Heart right ventricle (tissue), 16 donors: ENCODE results near the gene RIT1. TPM values are rescaled to one million over a fixed set of nuclear protein-coding genes. Genes with fewer than 3 reads are reported as not detected.

Source experiments
- ATAC-seq, 8 donors: fragments of 200-7000 bp; cut with Tn5 transposase; one replicate each; pipeline ENCODE4 v1.9.1; 2020; ENCODE audit warnings: mild to moderate bottlenecking in 8 of 8, moderate library complexity in 8 of 8, moderate number of reproducible peaks in 1 of 8
- DNase-seq, 2 donors: peaks; one replicate each; pipeline ENCODE4 v3.0.0-alpha.2; 2020
- H3K27ac ChIP-seq, 10 donors: fragments of 200-600 bp; sonication (generic) in 2 of 10; one replicate each; pipeline versions ENCODE4 v1.5.0 to v1.8.0; 2020 to 2022; ENCODE audit warnings: mild to moderate bottlenecking in 3 of 10
- H3K27me3 ChIP-seq, 7 donors: fragments of 200-600 bp; one replicate each; pipeline ENCODE4 v1.8.0; 2021 to 2022; ENCODE audit warnings: mild to moderate bottlenecking in 2 of 7
- H3K36me3 ChIP-seq, 9 donors: fragments of 200-600 bp; sonication (generic) in 1 of 9; one replicate each; pipeline versions ENCODE4 v1.5.0 to v1.8.0; 2020 to 2022; ENCODE audit warnings: mild to moderate bottlenecking in 2 of 9
- H3K4me1 ChIP-seq, 9 donors: fragments of 200-600 bp; sonication (generic) in 1 of 9; one replicate each; pipeline versions ENCODE4 v1.5.0 to v1.8.0; 2020 to 2022; ENCODE audit warnings: mild to moderate bottlenecking in 4 of 9
- H3K4me3 ChIP-seq, 10 donors: fragments of 200-600 bp; sonication (generic) in 2 of 10; one replicate each; pipeline versions ENCODE4 v1.5.0 to v1.8.0; 2020 to 2022; ENCODE audit warnings: mild to moderate bottlenecking in 7 of 10, moderate library complexity in 2 of 10
- H3K9me3 ChIP-seq, 11 donors: fragments of 200-600 bp in 10 of 11; sonication (generic) in 2 of 11; one replicate each; pipeline versions ENCODE4 v1.5.0 to v1.8.0; 2013 to 2022; ENCODE audit warnings: mild to moderate bottlenecking in 2 of 11, control low read depth in 1 of 11, moderate library complexity in 1 of 11
- WGBS, 2 donors: extraction: QIAGEN DNeasy Blood & Tissue Kit; methylation state at CpG; one replicate each; pipeline ENCODE4 v1.1.7; 2013; ENCODE audit warnings: inconsistent platforms in 1 of 2; 5-methylcytosine and 5-hydroxymethylcytosine counted together
- intact Hi-C, 10 donors: fragments of 100-400 bp; cut with DNase I; formaldehyde crosslinking; loops; one replicate each; pipeline versions ENCODE4 v1.11.1 to v1.14.2; 2022
- polyA plus RNA-seq, 2 donors: library from polyadenylated mRNA; stranded (reverse); fragments of 200-250 nt; gene quantifications; one replicate each; pipeline ENCODE4 v1.2.3, GENCODE V29; 2013
- total RNA-seq, 10 donors: library from RNA; stranded (reverse); fragmentation: NEBNext Ultra II Directional in 3 of 10; extraction: Animal tissue kit (Norgen Biotek cat#: 25700) in 3 of 10; gene quantifications; one replicate each; pipeline versions ENCODE4 v1.2.1 to v1.2.4, GENCODE V29; 2021 to 2023
- TF ChIP-seq, protein P1 (sequence below), 9 donors: fragments of 200-600 bp; sonication (generic) in 2 of 9; IDR thresholded peaks; one replicate each; pipeline versions ENCODE4 v1.5.0 to v1.8.0; 2021 to 2022; ENCODE audit warnings: antibody characterized with exemption in 9 of 9, mild to moderate bottlenecking in 5 of 9, moderate library complexity in 1 of 9
- donor health status: Arrhythmogenic right ventricular cardiomyopathy.
- donor health status: ischemic (EF 13 %, LVEDD 7.1; RV severe dilation, severe dysfunction).
- donor health status: healthy with polysubstance abuse.
- donor health status: DM: no; HTN: yes; CAD: no.
- donor health status: DM: no; HTN: no; CAD: no.
- donor health status: ischemic (EF 25% LVEDD 6.9; RV normal size, moderate dysfunction).
- donor health status: ischemic (EF 25% LVEDD 5.7; RV mildly dilated, moderate dysfunction).
- donor health status: healthy.
- donor health status: DM: yes; HTN: yes; CAD: no.
- donor health status: Ischemic cardiomyopathy.
- donor health status: ischemic (EF 35%, LVEDD 5.7; RV mildly dilated, moderate dysfunction).
- donor health status: nonischemic (EF 11% LVEDD 7.7; RV severe dilation, severe dysfunction).
- donor health status: DM: yes; HTN: yes; CAD: no.
- donor health status: PGD.
- donor health status: ischemic (EF 29% LVEDD 5.4; RV normal size, mild dysfunction).
- donor health status: nonischemic (EF 23%, LVEDD 6.1; RV moderate dilation, normal function).

Gene RIT1
- total and polyA plus RNA-seq, 12 donors, result 11.5 to 32.3 (median 20.7) TPM

DNA sequence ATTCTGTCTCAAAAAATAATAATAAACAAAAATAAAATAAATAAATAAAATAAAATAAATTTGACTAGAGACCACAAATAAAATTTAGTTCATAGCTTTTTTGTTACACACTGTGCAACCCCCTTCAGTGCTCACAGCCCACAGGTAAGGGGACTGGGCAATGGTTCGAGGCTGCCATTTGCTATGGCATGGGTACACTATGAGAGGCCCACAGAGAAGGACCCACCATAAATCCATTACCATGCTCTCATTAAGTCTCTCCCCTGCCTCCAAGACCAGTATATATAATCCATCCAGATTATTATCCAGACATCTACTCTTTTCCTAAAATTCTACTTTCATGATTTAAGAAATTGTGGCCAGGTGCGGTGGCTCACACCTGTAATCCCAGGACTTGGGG is 8.7 kb upstream of the RIT1 start:
- no peak overlapping the region for H3K4me3 ChIP-seq
- H3K27ac ChIP-seq, result no peak overlapping the region
- intact Hi-C loops, result no loop called here
- H3K36me3 ChIP-seq, result peaks cover 0 to 100% (median 100%) of the 10 kb centered on the region in 9 donors
- no peaks in the 10 kb centered on the region for H3K9me3 ChIP-seq
- DNase-seq (no peak), ATAC-seq (no peak)
- TF ChIP-seq, protein P1, sequence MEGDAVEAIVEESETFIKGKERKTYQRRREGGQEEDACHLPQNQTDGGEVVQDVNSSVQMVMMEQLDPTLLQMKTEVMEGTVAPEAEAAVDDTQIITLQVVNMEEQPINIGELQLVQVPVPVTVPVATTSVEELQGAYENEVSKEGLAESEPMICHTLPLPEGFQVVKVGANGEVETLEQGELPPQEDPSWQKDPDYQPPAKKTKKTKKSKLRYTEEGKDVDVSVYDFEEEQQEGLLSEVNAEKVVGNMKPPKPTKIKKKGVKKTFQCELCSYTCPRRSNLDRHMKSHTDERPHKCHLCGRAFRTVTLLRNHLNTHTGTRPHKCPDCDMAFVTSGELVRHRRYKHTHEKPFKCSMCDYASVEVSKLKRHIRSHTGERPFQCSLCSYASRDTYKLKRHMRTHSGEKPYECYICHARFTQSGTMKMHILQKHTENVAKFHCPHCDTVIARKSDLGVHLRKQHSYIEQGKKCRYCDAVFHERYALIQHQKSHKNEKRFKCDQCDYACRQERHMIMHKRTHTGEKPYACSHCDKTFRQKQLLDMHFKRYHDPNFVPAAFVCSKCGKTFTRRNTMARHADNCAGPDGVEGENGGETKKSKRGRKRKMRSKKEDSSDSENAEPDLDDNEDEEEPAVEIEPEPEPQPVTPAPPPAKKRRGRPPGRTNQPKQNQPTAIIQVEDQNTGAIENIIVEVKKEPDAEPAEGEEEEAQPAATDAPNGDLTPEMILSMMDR (IDR thresholded peaks at IDR 0.05), result no peak
- no peaks in the 10 kb centered on the region for H3K4me1 ChIP-seq
- no peaks in the 10 kb centered on the region for H3K27me3 ChIP-seq
- WGBS, 2 donors, result 96 to 98% methylated on average over 2 of the region's 2 CpGs

DNA sequence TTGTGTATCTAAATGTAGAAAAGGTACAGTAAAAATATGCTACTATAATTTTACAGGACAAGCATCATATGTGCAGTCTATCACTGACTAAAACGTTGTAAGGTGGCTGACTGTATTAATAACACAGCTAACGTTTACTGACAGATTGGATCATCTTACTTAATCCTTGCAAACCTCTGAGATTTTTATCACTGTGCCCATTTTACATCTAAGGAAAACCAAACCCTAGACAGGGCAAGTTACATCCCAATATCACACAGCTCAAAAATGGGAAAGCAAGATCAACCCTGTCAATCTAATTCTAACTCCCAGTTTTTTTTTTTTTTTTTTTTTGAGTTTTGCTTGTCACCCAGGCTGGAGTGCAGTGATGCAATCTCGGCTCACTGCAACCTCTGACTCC is 7.5 kb upstream of the RIT1 start:
- ATAC-seq, result no peak
- 74 to 77% methylated on average over 3 of the region's 3 CpGs for WGBS, 2 donors
- intact Hi-C loops, result no loop called here
- no peaks in the 10 kb centered on the region for H3K9me3 ChIP-seq
- H3K27ac ChIP-seq, result no peak overlapping the region
- H3K4me3 ChIP-seq, result no peak overlapping the region
- no peaks in the 10 kb centered on the region for H3K27me3 ChIP-seq
- TF ChIP-seq, protein P1 (IDR thresholded peaks at IDR 0.05), result no peak
- peaks cover 0 to 100% (median 100%) of the 10 kb centered on the region in 9 donors for H3K36me3 ChIP-seq
- no peaks in the 10 kb centered on the region for H3K4me1 ChIP-seq
- DNase-seq, result no peak

DNA sequence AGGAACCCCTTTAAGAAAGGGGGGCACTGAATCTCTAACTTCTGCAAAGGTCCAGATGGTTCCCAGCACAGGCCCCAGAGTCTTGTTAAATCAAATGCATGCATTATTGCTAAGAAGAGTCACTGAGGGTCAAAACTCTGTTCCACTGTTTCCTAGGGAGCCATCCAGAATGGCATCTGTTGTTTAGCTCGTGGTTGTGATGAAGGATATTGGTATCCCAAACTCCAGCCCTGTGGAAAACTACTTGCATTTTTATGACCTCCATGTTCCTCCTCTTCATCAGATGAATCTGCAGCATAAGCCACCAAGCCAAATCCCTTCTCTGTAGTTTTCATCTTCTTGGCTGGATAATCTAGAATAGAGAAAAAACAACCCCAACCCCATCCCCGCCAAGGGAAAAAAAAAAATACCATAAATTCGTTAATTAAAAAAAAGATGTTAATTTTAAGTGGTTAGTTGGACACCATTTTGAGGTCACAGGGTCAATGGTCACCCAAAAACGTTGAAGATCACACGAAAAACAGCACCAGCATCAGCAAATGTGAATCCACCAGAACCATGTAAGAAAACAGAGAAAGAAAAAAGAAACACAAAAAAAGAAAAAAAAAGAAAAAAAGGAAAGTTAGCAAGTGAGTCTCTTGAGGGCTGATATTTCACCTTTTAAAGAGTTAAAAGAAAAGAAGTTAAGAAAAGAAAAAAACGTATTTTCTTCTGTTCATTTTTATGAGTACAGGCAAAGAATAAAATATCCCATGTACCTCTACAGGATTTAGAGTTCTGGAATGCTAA is 3.0 kb upstream of the RIT1 start:
- WGBS, 2 donors, result 78 to 80% methylated on average over 6 of the region's 6 CpGs
- Histone ChIP-seq H3K4me3 (no peak overlapping the region), H3K4me1 (peaks cover 2 to 25% (median 12%) of the 10 kb centered on the region in 9 donors), H3K27ac (peak overlapping the region in 1 of 10 donors; percentile 48), H3K36me3 (peaks cover 0 to 85% (median 70%) of the 10 kb centered on the region in 9 donors), H3K27me3 (no peaks in the 10 kb centered on the region), H3K9me3 (no peaks in the 10 kb centered on the region)
- TF ChIP-seq, protein P1 (IDR thresholded peaks at IDR 0.05), result no peak
- DNase-seq (no peak), ATAC-seq (no peak)
- intact Hi-C loops, result loop anchor here in 3 of 10 donors (5.0 kb wide), 2 partner anchors 52 to 57 kb away; partner anchors contain the start of genes GON4L (in 2 of the 3) and SYT11 (in 2 of the 3)

- WGBS, 2 donors, result 86 to 91% methylated on average over 11 of the region's 11 CpGs
- TF ChIP-seq, protein P1 (IDR thresholded peaks at IDR 0.05), result no peak
These were observed 947 bp upstream of the RIT1 start for GRCh38 chr1:155912056-155912536.

More at GRCh38 chr1:155912056-155912536, 947 bp upstream of the RIT1 start:
- ATAC-seq, result no peak
- Histone ChIP-seq H3K27me3 (no peaks in the 10 kb centered on the region), H3K27ac (peak overlapping the region in 8 of 10 donors; percentile 87 to 96 (median 93)), H3K4me3 (no peak overlapping the region), H3K4me1 (peaks cover 2 to 29% (median 12%) of the 10 kb centered on the region in 9 donors), H3K36me3 (peaks cover 0 to 85% (median 59%) of the 10 kb centered on the region in 9 donors), H3K9me3 (no peaks in the 10 kb centered on the region)
- intact Hi-C loops, result loop anchor here in 3 of 10 donors (5.0 kb wide), 2 partner anchors 50 to 55 kb away; partner anchors contain the start of genes GON4L (in 2 of the 3) and SYT11 (in 2 of the 3)
- no peak for DNase-seq
